ENCODE results near the gene PDE9A. TPM values are rescaled to one million over a fixed set of nuclear protein-coding genes. Genes with fewer than 3 reads are reported as not detected.
"Not testable (repeated sequence)": the region's sequence is repeated elsewhere in the genome, so short reads cannot be mapped to it uniquely, and the experiment has no call there.

Gene PDE9A
- total RNA-seq, 4 donors from 2014 or later: 2.9 to 16.9 (median 7.0) TPM

GRCh38 chr21:42613756-42614155 lies 39.7 kb upstream of the PDE9A start:
- DNase-seq (ENCODE audit: low spot score) (no peak), ATAC-seq (ENCODE audit: low FRiP score) (no peak)
- no peak for TF ChIP-seq CTCF (IDR thresholded peaks at IDR 0.05)

GRCh38 chr21:42614396-42614795 lies 39.0 kb upstream of the PDE9A start:
- no peak for ATAC-seq (ENCODE audit: low FRiP score)
- no peak for DNase-seq (ENCODE audit: low spot score)
- no peak for TF ChIP-seq CTCF (IDR thresholded peaks at IDR 0.05)

GRCh38 chr21:42614811-42615351 lies 38.5 kb upstream of the PDE9A start:
- no peak for TF ChIP-seq CTCF (IDR thresholded peaks at IDR 0.05)
- DNase-seq (ENCODE audit: low spot score) (no peak), ATAC-seq (ENCODE audit: low FRiP score) (no peak)

- DNase-seq (ENCODE audit: low spot score); ATAC-seq (ENCODE audit: low FRiP score): not testable (repeated sequence)
Observed at GRCh38 chr21:42615377-42615776, 38.0 kb upstream of the PDE9A start.

GRCh38 chr21:42615924-42616323 lies 37.5 kb upstream of the PDE9A start:
- no peak for DNase-seq (ENCODE audit: low spot score)

GRCh38 chr21:42616446-42616845 lies 37.0 kb upstream of the PDE9A start:
- ATAC-seq (ENCODE audit: low FRiP score): no peak
- DNase-seq (ENCODE audit: low spot score): no peak
- no peak for TF ChIP-seq CTCF (IDR thresholded peaks at IDR 0.05)

More at GRCh38 chr21:42615924-42616323, 37.5 kb upstream of the PDE9A start:
- no peak for ATAC-seq (ENCODE audit: low FRiP score)
- TF ChIP-seq CTCF (IDR thresholded peaks at IDR 0.05): no peak

GRCh38 chr21:42616941-42617340 lies 36.5 kb upstream of the PDE9A start:
- ATAC-seq (ENCODE audit: low FRiP score): no peak
- no peak for DNase-seq (ENCODE audit: low spot score)
- no peak for TF ChIP-seq CTCF (IDR thresholded peaks at IDR 0.05)

- no peak for DNase-seq (ENCODE audit: low spot score)
Observed at GRCh38 chr21:42617486-42617885, 35.9 kb upstream of the PDE9A start.

More at GRCh38 chr21:42617486-42617885, 35.9 kb upstream of the PDE9A start:
- no peak for ATAC-seq (ENCODE audit: low FRiP score)
- TF ChIP-seq CTCF (IDR thresholded peaks at IDR 0.05): no peak
